Stimulated activated CD8-positive, alpha-beta memory T cell treated with anti-CD3 and anti-CD28 coated beads, Interleukin-15, amount 100 ng/mL, for 48 hours (primary cell): ENCODE measurements around the gene ZNF30.
"Not testable (repeated sequence)": the region's sequence is repeated elsewhere in the genome, so short reads cannot be mapped to it uniquely, and the experiment has no call there.

Source experiments
- DNase-seq, 2 donors: peaks; one replicate each; pipeline ENCODE4 v3.0.0-alpha.2; 2020; ENCODE audit warnings: low read depth in 2 of 2

Gene ZNF30

GRCh38 chr19:34960103-34960805, 33.6 kb downstream of the ZNF30 start:
- no peak for DNase-seq

DNA sequence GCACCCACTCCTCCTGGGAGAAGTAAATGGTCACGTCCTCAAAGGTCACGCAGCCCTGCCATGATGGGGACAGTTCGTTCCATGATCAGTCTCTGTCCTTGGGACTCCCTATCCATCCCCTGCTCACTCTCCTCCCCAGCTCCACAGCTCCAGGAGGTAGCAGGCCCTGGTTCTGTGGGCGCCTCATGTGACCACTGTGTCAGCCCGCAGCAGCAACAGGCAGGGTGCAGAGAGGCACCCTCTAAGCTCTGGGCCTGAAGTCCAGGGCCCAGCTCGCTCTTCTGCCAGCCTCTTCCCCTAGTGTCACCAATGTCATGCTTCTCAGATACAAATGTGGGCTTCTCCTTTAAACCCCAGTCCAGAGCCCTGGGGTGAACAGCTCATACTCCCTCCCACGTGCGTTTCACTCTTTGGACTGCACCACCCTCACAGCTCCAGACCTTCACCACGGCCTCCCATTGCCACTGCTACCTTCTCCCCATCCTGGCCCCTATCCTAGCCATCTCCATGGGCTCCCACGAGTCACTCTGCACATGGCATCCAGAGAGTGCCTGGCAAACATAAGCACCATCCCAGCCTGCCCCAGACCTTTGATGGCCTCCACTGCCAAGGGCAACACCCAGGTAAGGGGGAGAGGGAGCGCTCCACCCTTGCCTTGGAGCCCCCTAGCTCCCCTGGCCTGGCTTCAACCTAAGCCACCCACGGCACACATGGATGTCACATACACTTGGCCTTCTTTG, 34.4 kb downstream of the ZNF30 start:
- no peak for DNase-seq

GRCh38 chr19:34961775-34962686, 35.3 kb downstream of the ZNF30 start:
- DNase-seq, result no peak

GRCh38 chr19:34962687-34963572, 36.2 kb downstream of the ZNF30 start:
- no peak for DNase-seq

DNA sequence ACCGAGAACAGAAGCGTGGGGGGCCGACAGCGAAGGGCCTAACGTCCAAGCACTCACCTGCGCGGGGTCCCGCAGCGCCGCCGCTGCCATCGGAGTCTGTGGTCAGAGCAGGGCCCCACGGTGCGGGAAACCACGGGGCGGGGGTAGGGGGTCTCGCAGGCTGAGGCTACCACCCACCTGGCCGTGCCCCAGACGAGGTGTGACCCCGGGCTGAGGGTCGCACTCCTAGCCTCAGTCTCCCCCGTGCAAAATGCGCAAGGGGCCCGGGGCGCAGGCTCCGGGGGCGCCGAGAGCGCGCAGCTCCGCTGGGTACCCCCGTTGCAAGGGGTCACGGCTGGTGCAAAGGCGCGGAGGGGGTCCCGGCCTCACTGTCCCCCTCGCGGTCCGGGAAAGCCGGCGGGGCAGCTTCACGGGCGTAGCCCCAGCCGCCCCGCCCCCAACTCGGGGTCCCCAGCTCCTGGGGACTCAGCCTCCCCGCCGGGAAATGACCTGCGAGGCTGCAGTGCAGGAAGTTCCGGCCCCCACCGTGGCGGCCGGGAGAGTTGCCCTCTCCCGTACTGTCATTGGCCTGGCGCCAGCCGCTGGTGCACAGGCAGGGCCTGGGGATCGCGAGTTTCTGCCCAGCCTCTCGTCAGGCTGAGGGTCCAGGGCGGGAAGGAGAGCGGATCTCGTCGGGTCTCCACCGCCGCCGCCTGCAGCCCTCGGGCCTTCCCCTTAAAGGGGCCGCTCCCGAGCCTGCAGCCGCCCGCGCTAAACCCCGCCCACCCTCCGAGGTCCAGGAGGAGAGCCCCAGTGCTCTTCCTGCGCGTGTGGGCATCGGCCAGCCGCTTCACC, 37.1 kb downstream of the ZNF30 start, which contains the start of gene ZNF792:
ZNF792 (minus strand) TSS at position 657 of the 834 bp plus-strand sequence; CDS start at position 90, 567 bp downstream.
- peak; percentile 32 to 34 for DNase-seq

DNA sequence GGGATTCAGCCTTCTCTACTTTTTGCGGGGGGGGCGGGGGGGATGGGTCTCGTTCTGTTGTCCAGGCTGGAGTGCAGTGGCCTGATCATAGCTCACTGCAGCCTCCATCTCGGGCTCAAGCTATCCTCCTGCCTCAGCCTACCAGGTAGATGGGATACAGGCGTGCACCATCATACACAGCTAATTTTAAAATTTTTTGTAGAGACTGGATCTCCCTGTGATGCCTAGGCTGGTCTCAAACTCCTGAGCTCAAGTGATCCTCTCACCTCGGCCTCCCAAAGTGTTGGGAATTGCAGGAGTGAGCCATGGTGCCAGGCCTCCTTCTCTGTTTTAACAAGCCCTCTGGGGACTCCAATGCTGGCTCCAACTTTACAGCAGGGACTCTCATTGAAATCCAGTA, 37.9 kb downstream of the ZNF30 start:
- DNase-seq, result no peak

DNA sequence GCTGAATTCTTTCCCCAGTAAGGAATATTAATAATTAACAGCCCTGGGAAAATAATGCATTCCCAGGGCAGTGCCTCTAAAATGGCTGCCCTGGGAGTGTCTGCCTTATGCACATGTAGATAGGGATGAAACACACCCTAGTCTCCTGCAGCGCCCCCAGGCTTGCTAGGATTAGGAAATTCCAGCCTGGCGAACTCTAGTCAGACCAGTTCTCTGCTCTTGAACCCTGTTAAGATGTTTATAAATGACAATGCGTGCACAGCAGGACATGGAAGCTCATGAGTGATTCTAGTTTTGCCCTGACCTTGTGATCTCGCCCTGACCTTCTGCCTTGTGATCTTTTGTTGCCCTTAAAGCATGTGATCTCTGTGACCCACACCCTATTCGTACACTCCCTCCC, 38.8 kb downstream of the ZNF30 start:
- DNase-seq, result not testable (repeated sequence)

- DNase-seq, result no peak
Observed at GRCh38 chr19:34967551-34967950, 40.8 kb downstream of the ZNF30 start.

- no peak for DNase-seq
Observed at GRCh38 chr19:34969721-34970120, 43.0 kb downstream of the ZNF30 start.

GRCh38 chr19:34970185-34970780, 43.6 kb downstream of the ZNF30 start:
- not testable (repeated sequence) for DNase-seq

- DNase-seq, result no peak
Observed at GRCh38 chr19:34972163-34972705, 45.5 kb downstream of the ZNF30 start.

DNA sequence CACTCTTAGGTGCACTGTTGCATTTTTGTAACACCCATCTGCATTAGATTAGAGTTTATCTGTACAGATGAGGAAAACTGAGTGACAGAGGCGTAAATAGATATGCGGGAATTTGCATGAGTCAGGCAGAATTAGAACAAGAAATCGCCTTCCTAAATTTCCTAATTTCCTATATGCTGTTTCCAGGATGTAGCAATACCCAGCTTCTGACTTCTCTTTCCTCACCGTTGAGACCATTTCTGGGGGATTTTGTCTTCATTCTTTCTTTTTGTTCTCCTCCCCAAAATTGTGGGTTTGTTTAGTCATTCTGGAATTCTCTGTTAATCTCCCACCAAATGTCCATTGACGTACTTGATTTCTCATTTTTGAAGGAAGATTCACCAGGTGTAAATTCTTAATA, 47.9 kb downstream of the ZNF30 start:
- DNase-seq, result no peak

DNA sequence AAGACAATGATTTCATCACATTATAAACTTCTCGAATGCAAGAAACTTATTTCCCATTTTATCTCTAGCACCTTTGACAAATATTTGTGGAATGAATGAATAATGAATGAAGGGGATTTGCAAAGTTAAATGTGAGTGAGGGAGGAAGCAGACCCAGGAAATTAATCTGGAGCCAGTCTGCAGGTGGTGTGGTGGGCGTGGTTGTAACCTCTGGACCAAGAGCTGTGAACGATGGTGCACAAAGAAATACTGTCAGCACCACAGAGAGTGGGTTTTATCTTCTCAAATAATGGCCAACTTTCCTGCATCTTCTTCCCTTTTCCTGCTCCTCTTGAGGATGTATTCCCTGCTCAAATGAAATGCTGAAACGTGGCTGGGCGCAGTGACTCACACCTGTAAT, 48.4 kb downstream of the ZNF30 start:
- no peak for DNase-seq

GRCh38 chr19:34976611-34977010, 49.9 kb downstream of the ZNF30 start:
- no peak for DNase-seq

- no peak for DNase-seq
Observed at GRCh38 chr19:34979819-34980640, 53.3 kb downstream of the ZNF30 start.

DNA sequence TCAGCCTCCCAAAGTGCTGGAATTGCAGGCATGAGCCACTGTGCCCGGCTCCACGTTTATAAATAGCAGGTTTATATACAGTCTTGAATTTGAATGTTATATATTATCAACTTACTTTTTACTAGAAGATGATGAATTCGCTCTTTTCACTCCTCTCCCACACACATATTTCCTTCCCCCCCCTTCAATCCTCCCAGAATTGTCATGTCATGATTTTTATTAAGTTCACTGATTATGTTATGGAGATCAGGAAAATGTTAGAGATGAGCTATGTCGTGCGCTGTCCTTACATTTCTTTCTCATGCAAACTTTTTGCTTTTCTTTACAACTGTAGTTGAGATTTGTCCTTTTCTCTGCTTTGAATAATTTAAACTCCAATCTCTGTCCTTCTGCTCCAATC, 55.6 kb downstream of the ZNF30 start:
- no peak for DNase-seq

DNA sequence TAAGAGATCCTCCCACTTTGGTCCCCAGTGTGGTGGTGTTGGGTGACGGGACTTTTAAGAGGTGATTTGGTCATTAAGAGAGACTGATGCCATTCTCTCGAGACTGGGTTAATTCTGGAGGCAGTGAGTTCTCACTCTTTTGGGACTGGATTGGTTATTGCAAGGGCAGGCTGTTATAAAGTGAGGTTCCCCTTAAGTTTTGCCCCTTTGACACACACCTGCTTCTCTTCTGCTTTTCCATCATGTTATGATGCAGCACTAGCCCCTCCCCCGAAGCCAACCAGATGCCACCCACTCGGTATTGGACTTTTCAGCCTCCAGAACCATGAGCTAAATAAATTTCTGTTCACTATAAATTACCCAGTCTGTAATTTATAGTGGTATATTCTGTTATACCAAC, 57.1 kb downstream of the ZNF30 start:
- DNase-seq, result no peak

DNA sequence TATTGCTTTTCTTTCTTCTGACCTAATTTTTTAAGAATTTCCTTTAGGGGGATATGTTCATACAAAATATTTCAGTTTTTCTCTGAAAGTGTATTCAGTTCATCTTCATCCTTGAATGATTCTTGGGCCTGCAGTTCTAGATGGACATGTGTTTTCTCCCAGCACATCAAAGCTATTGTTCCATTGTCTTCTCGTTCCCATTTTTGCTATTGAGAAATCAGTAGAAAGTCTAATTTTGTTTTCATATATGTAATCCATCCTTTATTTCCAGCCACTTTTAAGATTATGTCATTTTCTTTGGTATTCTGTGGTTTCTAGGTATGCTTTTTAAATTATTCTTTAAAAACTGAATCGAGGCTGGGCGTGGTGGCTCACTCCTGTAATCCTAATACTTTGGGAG, 57.6 kb downstream of the ZNF30 start:
- DNase-seq, result no peak
